Prostate gland (tissue), 2 donors: ENCODE data around the gene USP15.

Experiments used
- CTCF ChIP-seq, 4 experiments: fragments of 200-600 bp in 2 of 4; fragments of 450-650 bp in 2 of 4; sonication (generic) in 2 of 4; IDR thresholded peaks; 1 replicate in 3 of 4; 2 replicates in 1 of 4; pipeline ENCODE4 v1.5.1; 2016 to 2019; ENCODE audit warnings: antibody characterized with exemption in 4 of 4, mild to moderate bottlenecking in 2 of 4, moderate library complexity in 2 of 4
- POLR2A ChIP-seq: fragments of 450-650 bp; IDR thresholded peaks from one replicate; pipeline ENCODE4 v1.6.1; 2016; ENCODE audit warnings: antibody characterized with exemption, mild to moderate bottlenecking
- POLR2AphosphoS5 ChIP-seq: sonication (generic); formaldehyde crosslinking; IDR thresholded peaks from one replicate; pipeline ENCODE4 v1.6.1; 2017; ENCODE audit warnings: antibody characterized with exemption

GRCh38 chr12:62435303-62436163 lies 175.3 kb downstream of the USP15 start:
- no peak for TF ChIP-seq POLR2A
- peak in 2 of 4 experiments; percentile 32 to 38 for TF ChIP-seq CTCF (IDR thresholded peaks at IDR 0.05)
- no peak for TF ChIP-seq POLR2AphosphoS5
